ENCODE data around the gene CES5A.
"Not testable (repeated sequence)": the region's sequence is repeated elsewhere in the genome, so short reads cannot be mapped to it uniquely, and the experiment has no call there.

Gene CES5A, protein sequence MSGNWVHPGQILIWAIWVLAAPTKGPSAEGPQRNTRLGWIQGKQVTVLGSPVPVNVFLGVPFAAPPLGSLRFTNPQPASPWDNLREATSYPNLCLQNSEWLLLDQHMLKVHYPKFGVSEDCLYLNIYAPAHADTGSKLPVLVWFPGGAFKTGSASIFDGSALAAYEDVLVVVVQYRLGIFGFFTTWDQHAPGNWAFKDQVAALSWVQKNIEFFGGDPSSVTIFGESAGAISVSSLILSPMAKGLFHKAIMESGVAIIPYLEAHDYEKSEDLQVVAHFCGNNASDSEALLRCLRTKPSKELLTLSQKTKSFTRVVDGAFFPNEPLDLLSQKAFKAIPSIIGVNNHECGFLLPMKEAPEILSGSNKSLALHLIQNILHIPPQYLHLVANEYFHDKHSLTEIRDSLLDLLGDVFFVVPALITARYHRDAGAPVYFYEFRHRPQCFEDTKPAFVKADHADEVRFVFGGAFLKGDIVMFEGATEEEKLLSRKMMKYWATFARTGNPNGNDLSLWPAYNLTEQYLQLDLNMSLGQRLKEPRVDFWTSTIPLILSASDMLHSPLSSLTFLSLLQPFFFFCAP

GRCh38 chr16:55875273-55875672 is at the start of gene CES5A:
CES5A (minus strand) TSS chr16:55875373; CDS start chr16:55875221, 152 bp downstream.
- DNase-seq (ENCODE audit: low spot score) = no peak

GRCh38 chr16:55922662-55923061 is 47.5 kb upstream of the CES5A start:
- no peak for DNase-seq (ENCODE audit: low spot score)

- no peak for DNase-seq (ENCODE audit: low spot score)
These were observed 42.4 kb upstream of the CES5A start for GRCh38 chr16:55917373-55918160.

DNA sequence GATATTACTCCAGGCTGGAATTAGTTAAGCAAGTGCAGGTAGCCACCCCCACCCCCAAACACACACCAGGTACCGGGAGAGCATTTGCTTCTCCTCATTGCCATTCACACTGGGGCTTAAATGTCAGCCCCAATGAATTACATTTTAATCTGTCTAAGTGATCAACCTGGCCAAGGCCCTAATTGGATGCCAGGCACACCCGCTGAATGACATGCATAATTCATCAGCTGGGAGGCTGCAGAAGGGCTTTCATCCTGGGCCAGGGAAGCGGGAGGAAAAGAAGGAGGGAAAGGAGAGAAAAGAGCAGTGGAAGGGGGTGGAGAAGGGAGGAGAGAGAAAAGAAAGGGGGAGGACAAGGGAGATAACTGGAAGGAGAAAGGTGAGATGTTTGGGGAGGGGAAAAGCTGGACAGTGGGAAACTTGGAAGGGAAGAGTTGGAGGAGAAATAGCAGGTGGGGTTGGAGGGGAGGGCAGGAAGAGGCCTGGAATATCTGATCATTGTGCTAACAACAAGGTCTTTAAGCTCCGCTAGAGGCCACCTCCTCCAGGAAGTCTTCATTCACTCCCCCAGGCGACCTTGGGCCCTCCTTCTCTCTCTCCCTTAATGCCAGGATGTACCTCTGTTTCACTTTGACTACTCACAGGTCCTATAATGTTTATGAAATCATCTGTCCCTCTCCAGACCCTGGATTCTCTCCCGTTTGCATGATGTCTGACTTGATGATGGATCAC is 40.1 kb upstream of the CES5A start:
- DNase-seq (ENCODE audit: low spot score) = no peak

- DNase-seq (ENCODE audit: low spot score) = no peak
These were observed 39.2 kb upstream of the CES5A start for GRCh38 chr16:55914383-55914782.

GRCh38 chr16:55913716-55914115 is 38.5 kb upstream of the CES5A start:
- DNase-seq (ENCODE audit: low spot score) = no peak

DNA sequence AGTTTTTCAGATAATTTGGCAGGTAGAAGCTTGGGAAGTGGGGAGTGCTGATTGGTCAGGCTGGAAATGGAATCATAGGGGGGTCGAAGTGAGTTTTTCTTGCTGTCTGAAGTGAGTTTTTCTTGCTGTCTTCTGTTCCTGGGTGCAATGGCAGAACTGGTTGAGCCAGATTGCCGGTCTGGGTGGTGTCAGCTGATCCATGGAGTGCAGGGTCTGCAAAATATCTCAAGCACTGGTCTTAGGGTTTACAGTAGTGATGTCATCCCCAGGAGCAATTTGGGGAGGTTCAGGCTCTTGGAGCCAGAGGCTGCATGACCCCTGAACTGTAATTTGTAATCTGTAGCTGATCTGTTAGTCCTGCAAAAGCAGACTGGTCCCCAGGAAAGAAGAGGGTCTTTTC is 37.9 kb upstream of the CES5A start:
- DNase-seq (ENCODE audit: low spot score) = not testable (repeated sequence)

DNA sequence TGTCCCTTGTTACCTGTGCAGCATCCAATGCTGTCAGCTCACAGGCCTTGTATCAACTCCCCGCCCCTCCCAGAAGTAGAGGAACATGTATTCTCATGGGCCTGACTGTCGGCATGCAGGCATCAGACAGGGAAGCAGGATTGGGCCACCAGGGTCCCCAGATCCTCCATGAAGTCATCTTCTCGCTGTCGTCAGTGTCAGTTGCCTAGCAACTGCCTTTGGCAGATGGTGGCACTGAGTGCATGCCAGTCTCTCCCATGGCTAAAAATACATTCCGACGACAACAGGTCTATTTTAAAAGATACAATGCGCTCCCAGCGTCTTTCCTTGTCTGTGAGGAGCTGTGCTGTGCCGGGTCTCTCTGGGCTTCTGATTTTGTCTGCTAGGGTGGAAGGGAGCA is 36.8 kb upstream of the CES5A start:
- no peak for DNase-seq (ENCODE audit: low spot score)

GRCh38 chr16:55911616-55912015 is 36.4 kb upstream of the CES5A start:
- DNase-seq (ENCODE audit: low spot score) = no peak

- no peak for DNase-seq (ENCODE audit: low spot score)
These were observed 34.7 kb upstream of the CES5A start for GRCh38 chr16:55909876-55910275.

DNA sequence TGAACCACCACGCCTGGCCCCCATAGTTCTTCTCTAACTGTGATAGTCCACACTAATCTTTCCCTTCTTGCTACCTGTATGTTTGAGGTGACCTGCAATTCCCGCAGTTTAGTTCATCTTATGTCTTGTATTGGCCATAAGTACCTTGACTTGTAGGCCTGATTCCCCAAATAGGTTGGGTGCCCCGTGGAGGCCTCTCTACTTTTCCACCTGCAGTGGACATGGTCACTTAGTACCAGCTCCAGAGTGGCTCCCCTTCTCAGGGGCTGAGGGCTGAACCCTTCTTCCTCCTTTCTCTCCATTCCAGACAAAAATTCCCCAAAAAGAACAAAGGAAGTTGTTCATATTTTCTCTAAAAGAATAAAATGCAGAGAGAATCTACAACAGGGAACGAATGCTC is 33.5 kb upstream of the CES5A start:
- DNase-seq (ENCODE audit: low spot score) = no peak

DNA sequence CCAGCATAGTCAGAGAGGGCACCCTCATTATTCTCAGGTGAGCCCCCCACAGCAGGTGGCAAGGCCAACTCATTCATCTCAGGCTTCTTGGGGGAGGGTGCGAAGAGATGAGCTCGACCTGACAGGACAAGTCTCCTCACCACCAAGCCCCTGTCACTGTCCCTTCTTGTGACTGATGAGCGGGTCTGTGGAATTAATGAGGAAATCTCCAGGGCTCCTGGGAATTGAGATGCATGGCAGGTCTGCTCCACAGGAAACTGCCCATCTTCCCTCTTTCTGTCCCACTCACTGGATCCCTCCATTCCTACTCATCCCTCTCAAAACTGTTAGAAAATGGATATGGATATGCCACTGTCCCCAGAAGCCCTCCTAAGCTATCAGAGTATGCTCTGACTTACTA is 32.5 kb upstream of the CES5A start:
- no peak for DNase-seq (ENCODE audit: low spot score)

DNA sequence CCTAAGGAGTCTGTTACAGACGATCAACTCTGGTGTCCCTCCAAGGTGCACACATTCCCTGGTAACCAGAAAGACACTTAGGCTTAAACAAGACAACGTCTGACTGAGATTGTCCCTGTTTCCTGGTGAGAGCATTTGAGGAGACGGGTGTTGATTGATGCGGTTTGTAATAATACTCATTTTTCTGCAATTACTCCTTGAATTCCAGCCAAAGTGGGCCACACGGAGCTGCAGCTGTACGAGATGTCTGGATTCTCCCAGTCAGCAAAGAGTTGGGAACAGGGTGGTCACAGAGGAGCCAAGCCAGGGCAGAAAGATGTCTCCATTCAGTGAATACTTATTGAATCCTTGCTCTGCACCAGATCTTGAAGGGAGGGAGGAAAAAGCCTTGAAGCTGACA is 30.9 kb upstream of the CES5A start:
- no peak for DNase-seq (ENCODE audit: low spot score)

DNA sequence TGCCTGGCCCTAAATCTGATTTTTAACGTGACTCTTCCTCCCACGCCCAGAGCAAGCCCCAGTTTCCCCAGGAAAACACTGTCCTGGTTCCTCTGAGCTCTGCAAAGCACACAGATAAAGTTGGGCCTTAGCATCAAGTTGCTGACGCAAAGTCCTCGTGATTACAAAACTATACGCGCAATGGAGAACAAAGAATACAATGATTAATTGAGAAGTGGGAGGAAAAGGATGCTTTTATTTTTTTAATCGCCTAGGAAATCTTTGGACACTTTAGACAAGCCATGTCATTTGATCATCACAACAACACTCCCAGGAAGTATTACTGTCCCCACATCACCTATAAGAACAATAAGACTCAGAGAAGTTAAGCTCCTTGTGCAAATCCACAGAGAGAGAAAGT is 30.5 kb upstream of the CES5A start:
- no peak for DNase-seq (ENCODE audit: low spot score)

DNA sequence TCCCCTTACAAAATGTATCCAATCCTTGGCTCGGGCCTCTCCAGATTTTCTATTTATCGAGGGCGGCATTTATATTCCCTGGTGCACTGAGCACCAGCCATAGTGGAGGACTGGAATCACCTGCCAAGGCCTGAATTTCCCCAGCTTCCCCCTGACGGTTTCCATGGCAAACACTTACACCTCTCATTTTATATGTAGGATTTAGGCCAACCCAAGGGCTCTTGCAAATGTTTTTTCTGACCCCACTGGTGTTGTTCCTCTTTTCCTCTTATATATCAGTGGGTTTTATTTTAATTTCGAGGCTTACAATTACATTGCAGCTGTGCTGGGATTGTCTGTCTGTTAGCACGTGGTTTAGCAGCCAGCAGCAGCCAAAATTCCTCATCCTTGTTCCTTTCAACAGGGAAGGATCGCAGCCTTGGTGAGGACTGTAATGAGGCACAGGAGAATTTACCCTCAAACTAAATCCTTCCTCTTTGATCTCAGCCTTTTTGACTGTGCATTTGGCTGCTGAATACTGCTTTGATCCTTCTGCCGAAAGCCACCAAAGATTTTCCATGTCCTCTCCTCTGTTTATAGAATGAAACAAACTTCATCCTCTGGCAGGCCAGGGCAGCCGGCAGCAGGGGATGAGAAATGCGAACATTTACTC is 26.5 kb upstream of the CES5A start:
- DNase-seq (ENCODE audit: low spot score) = no peak

DNA sequence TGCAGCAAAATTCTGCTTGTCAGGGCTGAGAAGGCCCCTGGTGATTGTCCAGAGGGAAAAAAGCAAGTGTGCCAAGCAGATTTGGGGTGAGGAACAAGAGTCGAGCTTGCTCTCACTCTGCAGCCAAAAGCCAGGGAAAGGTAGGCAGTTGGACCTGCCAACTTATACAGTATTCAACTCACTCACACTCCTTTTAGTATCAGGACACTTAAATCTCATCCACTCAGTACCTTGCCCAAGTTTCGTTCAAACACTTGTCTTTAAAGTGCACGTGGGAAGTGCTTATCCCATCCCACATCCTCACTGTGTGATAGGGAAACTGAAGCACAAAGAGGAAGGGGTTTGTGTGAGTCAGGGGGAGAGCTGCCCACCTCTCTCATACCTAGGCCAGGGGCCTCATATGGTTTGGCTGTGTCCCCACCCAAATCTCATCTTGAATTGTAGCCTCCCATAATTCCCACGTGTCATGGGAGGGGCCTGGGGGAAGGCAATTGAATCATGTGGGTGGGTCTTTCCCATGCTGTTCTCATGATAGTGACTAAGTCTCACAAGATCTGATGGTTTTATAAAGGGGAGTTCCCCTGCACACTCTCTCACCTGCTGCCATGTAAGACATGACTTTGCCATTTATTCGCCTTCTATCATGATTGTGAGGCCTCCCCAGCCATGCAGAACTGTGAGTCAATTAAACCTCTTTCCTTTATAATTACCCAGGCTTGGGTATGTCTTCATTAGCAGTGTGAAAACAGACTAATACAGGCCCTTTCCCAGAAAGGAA is 25.6 kb upstream of the CES5A start:
- no peak for DNase-seq (ENCODE audit: low spot score)

DNA sequence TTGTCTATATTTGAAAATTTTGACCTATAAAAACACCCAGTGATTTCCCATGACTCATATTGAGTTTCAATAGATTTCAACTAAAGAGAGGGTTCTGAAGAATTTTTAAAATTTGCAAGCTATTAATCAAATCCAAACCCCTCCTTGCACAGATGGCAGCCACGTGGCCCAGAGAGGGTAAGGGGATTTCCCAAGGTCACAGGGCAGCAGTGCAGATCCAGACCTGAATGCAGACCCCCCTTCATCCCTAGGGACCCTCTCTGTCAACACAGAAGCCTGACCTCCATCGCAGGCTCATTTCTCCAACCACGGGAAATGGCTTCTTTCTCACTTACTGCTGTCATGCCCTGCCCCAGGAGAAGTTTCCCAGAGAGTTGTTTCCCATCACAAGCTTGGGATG is 24.7 kb upstream of the CES5A start:
- DNase-seq (ENCODE audit: low spot score) = no peak

DNA sequence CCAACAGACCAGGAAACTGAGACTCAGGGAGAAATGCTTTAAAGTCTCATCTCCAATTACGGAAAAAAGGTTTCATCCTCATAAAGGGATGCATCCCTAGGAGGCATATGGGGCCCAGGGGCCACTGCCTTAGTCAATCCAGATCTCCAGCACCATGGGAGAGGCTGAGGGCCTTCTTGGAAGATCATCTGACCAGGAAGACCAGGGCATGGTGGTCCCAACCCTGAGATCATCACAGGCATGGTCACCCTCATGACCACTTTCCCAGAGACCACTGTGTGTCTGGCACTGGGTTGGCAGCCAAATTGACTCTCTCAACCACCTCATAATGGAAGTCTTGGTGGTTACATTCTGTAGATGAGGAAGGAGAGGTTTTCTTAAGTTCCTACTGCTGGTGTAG is 23.4 kb upstream of the CES5A start:
- no peak for DNase-seq (ENCODE audit: low spot score)

DNA sequence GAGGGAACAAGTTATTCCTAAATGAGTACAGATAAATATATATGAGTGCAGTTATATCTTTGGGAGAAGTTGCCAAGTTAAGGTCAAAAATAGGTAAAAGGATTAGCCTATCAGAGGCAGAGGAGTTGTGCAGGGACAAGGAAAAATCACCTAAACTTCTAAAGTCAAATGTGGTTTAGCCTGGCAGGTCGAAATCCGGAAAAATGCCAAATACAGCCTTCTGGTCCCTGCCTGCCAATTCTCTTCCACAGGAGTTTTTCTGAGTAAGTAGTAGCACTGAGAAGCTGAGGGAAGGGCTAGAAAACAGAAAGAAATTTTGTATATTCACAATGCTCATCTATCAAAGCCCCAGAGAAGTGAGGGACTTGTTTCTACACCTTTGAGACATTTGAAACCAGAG is 17.6 kb upstream of the CES5A start:
- DNase-seq (ENCODE audit: low spot score) = no peak

- no peak for DNase-seq (ENCODE audit: low spot score)
These were observed 14.3 kb upstream of the CES5A start for GRCh38 chr16:55889518-55889917.

- DNase-seq (ENCODE audit: low spot score) = no peak
These were observed 13.4 kb upstream of the CES5A start for GRCh38 chr16:55888546-55888945.

Data from AG08396 (cell line).